GM19043 (cell line): ENCODE results near the gene TMEM258.

Source experiments
- ATAC-seq: cut with Tn5 transposase; IDR thresholded peaks from one replicate; pipeline ENCODE4 v1.9.1; 2021; ENCODE audit warnings: low read depth; ENCODE audit not compliant: unreplicated experiment

Gene TMEM258

GRCh38 chr11:61826930-61827570, 34.7 kb upstream of the TMEM258 start:
- peak; percentile 6 for ATAC-seq

- no peak for ATAC-seq
Measured at GRCh38 chr11:61820174-61820573, 27.8 kb upstream of the TMEM258 start.

GRCh38 chr11:61817471-61818202, 25.2 kb upstream of the TMEM258 start:
- ATAC-seq: no peak

- peak; percentile 44 for ATAC-seq
Measured at GRCh38 chr11:61816736-61817455, 24.5 kb upstream of the TMEM258 start, which contains the start of gene FADS1. Gene FADS1 (minus strand): TSS chr11:61817003. CDS start chr11:61816929, 74 bp downstream.

GRCh38 chr11:61815790-61816735, 23.7 kb upstream of the TMEM258 start:
- peak; percentile 21 for ATAC-seq

- ATAC-seq: peak; percentile 44
Measured at GRCh38 chr11:61814958-61815789, 22.8 kb upstream of the TMEM258 start.

GRCh38 chr11:61814247-61814957, 22.0 kb upstream of the TMEM258 start:
- ATAC-seq: no peak

GRCh38 chr11:61812736-61813411, 20.5 kb upstream of the TMEM258 start:
- ATAC-seq: no peak

- no peak for ATAC-seq
Measured at GRCh38 chr11:61811831-61812230, 19.4 kb upstream of the TMEM258 start.

GRCh38 chr11:61810671-61811175, 18.3 kb upstream of the TMEM258 start:
- no peak for ATAC-seq

GRCh38 chr11:61806785-61807184, 14.4 kb upstream of the TMEM258 start:
- ATAC-seq: no peak

GRCh38 chr11:61805146-61805545, 12.7 kb upstream of the TMEM258 start:
- ATAC-seq: no peak

GRCh38 chr11:61803889-61804647, 11.7 kb upstream of the TMEM258 start:
- no peak for ATAC-seq

GRCh38 chr11:61802605-61803004, 10.2 kb upstream of the TMEM258 start:
- ATAC-seq: no peak

GRCh38 chr11:61800331-61801281, 8.2 kb upstream of the TMEM258 start:
- ATAC-seq: no peak

GRCh38 chr11:61799665-61800284, 7.4 kb upstream of the TMEM258 start:
- ATAC-seq: no peak
